Spleen (tissue), 11 donors: ENCODE data around the gene CEMIP2. TPM values are rescaled to one million over a fixed set of nuclear protein-coding genes. Genes with fewer than 3 reads are reported as not detected.

ENCODE experiments used
- DNase-seq: peaks from one replicate; pipeline ENCODE4 v3.0.0-alpha.2; 2020
- H3K27ac ChIP-seq, 8 donors: fragments of 200-600 bp; sonication (generic) in 7 of 8; 1 replicate in 4 of 8; 2 replicates in 4 of 8; pipeline versions ENCODE4 v1.5.0 to v1.8.0; 2016 to 2021; ENCODE audit warnings: inconsistent platforms in 4 of 8, mild to moderate bottlenecking in 4 of 8, moderate library complexity in 1 of 8
- H3K27me3 ChIP-seq, 7 donors: fragments of 200-600 bp; sonication (generic) in 6 of 7; replicated peaks in 1 of 7; 1 replicate in 4 of 7; 2 replicates in 3 of 7; pipeline versions ENCODE4 v1.5.0 to v1.8.0; 2016 to 2021; ENCODE audit warnings: inconsistent platforms in 3 of 7, mild to moderate bottlenecking in 1 of 7
- H3K36me3 ChIP-seq, 6 donors: fragments of 200-600 bp; sonication (generic) in 5 of 6; 1 replicate in 4 of 6; 2 replicates in 2 of 6; pipeline versions ENCODE4 v1.5.0 to v1.8.0; 2016 to 2021; ENCODE audit warnings: inconsistent platforms in 2 of 6
- H3K4me1 ChIP-seq, 6 donors: fragments of 200-600 bp; sonication (generic) in 5 of 6; 1 replicate in 3 of 6; 2 replicates in 3 of 6; pipeline versions ENCODE4 v1.5.0 to v1.8.0; 2016 to 2021; ENCODE audit warnings: inconsistent platforms in 3 of 6
- H3K4me3 ChIP-seq, 8 donors: fragments of 200-600 bp; sonication (generic) in 7 of 8; 1 replicate in 4 of 8; 2 replicates in 4 of 8; pipeline versions ENCODE4 v1.5.0 to v1.8.0; 2016 to 2021; ENCODE audit warnings: inconsistent platforms in 4 of 8, mild to moderate bottlenecking in 4 of 8, moderate library complexity in 2 of 8
- H3K9me3 ChIP-seq, 8 donors: fragments of 200-600 bp; sonication (generic) in 7 of 8; 1 replicate in 4 of 8; 2 replicates in 4 of 8; pipeline versions ENCODE4 v1.5.0 to v1.8.0; 2016 to 2021; ENCODE audit warnings: inconsistent platforms in 4 of 8
- POLR2A ChIP-seq, 3 donors: fragments of 450-650 bp; IDR thresholded peaks; one replicate each; pipeline ENCODE4 v1.5.1; 2017; ENCODE audit warnings: antibody characterized with exemption in 3 of 3, mild to moderate bottlenecking in 1 of 3
- POLR2AphosphoS5 ChIP-seq, 3 donors: sonication (generic); formaldehyde crosslinking; IDR thresholded peaks; one replicate each; pipeline ENCODE4 v1.5.1; 2017; ENCODE audit warnings: antibody characterized with exemption in 3 of 3
- WGBS, 5 donors: extraction: QIAGEN DNeasy Blood & Tissue Kit in 3 of 5; methylation state at CpG; one replicate each; pipeline versions ENCODE4 v1.1.5 to v1.1.7; 2013 to 2018; 5-methylcytosine and 5-hydroxymethylcytosine counted together
- intact Hi-C: fragments of 100-400 bp; cut with DNase I; formaldehyde crosslinking; loops from one replicate; pipeline ENCODE4 v1.15.0; 2023; ENCODE audit warnings: low total_unique reads
- polyA plus RNA-seq, 3 donors: library from polyadenylated mRNA; stranded (reverse); fragments of 200-250 nt; gene quantifications; one replicate each; pipeline ENCODE4 v1.2.1, GENCODE V29; 2013
- total RNA-seq, 7 donors: library from RNA; depleted of rRNA in 3 of 7; stranded (reverse); fragments of >200 nt in 3 of 7; fragmentation: NEBNext Ultra II Directional in 4 of 7; extraction: Animal tissue kit (Norgen Biotek cat#: 25700) in 4 of 7; gene quantifications; one replicate each; pipeline versions ENCODE4 v1.1.0 to v1.2.1, GENCODE V29; 2016 to 2021
- TF ChIP-seq, protein P1 (sequence below), 11 experiments: fragments of 200-600 bp in 7 of 11; fragments of 450-650 bp in 4 of 11; sonication (generic) in 4 of 11; IDR thresholded peaks in 8 of 11; conservative IDR thresholded peaks in 3 of 11; 1 replicate in 7 of 11; 2 replicates in 4 of 11; pipeline versions ENCODE4 v1.4.0 to v1.8.0; 2016 to 2021; ENCODE audit warnings: antibody characterized with exemption in 11 of 11, inconsistent platforms in 4 of 11, mild to moderate bottlenecking in 1 of 11
- donor health status: healthy with polysubstance abuse.
- donor health status: DM: no; HTN: no; CAD: no; lungs with moderate emphysema.
- donor health status: DM: no; HTN: no; CAD: no.
- donor health status: Bipolar disorder and iron deficiency.
- donor health status: healthy.
- donor health status: DM: no; HTN: no; CAD: no.
- donor health status: DM: yes; HTN: yes; CAD: no.

Gene CEMIP2
- total and polyA plus RNA-seq, 10 donors = 14.2 to 175 (median 86.1) TPM

DNA sequence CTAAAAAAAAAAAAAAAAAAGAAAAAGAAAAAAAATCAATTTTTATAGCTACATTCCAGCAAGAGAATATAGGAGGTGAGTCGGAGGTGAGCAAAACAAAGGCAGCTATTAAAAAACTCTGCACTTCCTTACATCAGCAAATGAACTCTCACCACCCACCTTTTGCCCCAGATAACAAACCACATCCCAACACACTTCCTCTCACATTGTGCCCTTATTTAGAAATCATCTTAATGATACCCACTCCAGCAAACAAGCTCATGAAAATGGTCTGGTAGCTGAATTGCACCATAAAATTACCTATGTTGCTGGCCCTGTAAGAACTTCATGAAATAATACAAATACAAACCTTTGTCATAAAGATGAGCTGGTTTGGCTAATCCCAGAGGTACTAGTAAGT lies 82.9 kb downstream of the CEMIP2 start:
- Histone ChIP-seq H3K36me3 (peaks cover 0 to 84% (median 33%) of the 10 kb centered on the region in 6 donors), H3K27ac (peak overlapping the region in 7 of 8 donors; percentile 3 to 69 (median 29)), H3K9me3 (no peaks in the 10 kb centered on the region), H3K27me3 (no peaks in the 10 kb centered on the region), H3K4me3 (no peak overlapping the region), H3K4me1 (peaks cover 12 to 60% (median 34%) of the 10 kb centered on the region in 6 donors)
- intact Hi-C loops = no loop called here
- TF ChIP-seq, protein P1, sequence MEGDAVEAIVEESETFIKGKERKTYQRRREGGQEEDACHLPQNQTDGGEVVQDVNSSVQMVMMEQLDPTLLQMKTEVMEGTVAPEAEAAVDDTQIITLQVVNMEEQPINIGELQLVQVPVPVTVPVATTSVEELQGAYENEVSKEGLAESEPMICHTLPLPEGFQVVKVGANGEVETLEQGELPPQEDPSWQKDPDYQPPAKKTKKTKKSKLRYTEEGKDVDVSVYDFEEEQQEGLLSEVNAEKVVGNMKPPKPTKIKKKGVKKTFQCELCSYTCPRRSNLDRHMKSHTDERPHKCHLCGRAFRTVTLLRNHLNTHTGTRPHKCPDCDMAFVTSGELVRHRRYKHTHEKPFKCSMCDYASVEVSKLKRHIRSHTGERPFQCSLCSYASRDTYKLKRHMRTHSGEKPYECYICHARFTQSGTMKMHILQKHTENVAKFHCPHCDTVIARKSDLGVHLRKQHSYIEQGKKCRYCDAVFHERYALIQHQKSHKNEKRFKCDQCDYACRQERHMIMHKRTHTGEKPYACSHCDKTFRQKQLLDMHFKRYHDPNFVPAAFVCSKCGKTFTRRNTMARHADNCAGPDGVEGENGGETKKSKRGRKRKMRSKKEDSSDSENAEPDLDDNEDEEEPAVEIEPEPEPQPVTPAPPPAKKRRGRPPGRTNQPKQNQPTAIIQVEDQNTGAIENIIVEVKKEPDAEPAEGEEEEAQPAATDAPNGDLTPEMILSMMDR (IDR thresholded peaks at IDR 0.05 in 8 of 11, conservative IDR thresholded peaks at IDR 0.05 in 3 of 11) = no peak
- TF ChIP-seq POLR2A (IDR thresholded peaks at IDR 0.05) (no peak), POLR2AphosphoS5 (IDR thresholded peaks at IDR 0.05) (no peak)
- DNase-seq = no peak
- WGBS, 5 donors = 19 to 29% (median 26%) methylated on average over 1 of the region's 1 CpG

DNA sequence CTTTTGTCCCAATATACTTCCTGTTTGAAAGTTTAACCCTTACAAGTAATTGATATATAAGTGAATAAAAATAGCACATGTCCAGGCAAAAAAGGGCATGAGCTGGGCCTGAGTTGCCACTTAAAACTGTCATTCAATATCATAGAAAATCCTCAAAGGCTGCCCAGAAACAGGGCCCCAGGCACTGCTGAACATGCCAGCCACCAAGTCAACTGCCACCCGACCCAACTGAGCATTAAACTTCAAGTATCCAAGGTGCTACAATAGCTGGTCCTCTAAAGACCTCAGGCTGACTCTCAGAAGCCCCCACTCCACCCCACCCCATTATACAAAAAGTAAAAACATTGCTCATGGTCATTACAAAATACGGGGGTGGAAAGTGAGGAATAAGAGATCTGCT lies 83.7 kb downstream of the CEMIP2 start:
- Histone ChIP-seq H3K4me1 (peaks cover 12 to 58% (median 34%) of the 10 kb centered on the region in 6 donors), H3K4me3 (no peak overlapping the region), H3K36me3 (peaks cover 0 to 76% (median 25%) of the 10 kb centered on the region in 6 donors), H3K27ac (peak overlapping the region in 5 of 8 donors; percentile 3 to 69 (median 33)), H3K9me3 (no peaks in the 10 kb centered on the region), H3K27me3 (no peaks in the 10 kb centered on the region)
- intact Hi-C loops = no loop called here
- TF ChIP-seq POLR2A (IDR thresholded peaks at IDR 0.05) (no peak), POLR2AphosphoS5 (IDR thresholded peaks at IDR 0.05) (no peak)
- 59 to 77% (median 73%) methylated on average over 2 of the region's 2 CpGs for WGBS, 5 donors
- DNase-seq = no peak

GRCh38 chr9:71683598-71684235 lies 84.6 kb downstream of the CEMIP2 start:
- no peaks in the 10 kb centered on the region for H3K27me3 ChIP-seq
- no peaks in the 10 kb centered on the region for H3K9me3 ChIP-seq
- peaks cover 0 to 68% (median 17%) of the 10 kb centered on the region in 6 donors for H3K36me3 ChIP-seq
- 60 to 81% (median 73%) methylated on average over 9 of the region's 9 CpGs for WGBS, 5 donors
- peak overlapping the region in 3 of 8 donors; percentile 29 to 69 (median 55) for H3K27ac ChIP-seq
- DNase-seq = no peak
- intact Hi-C loops = no loop called here
- no peak overlapping the region for H3K4me3 ChIP-seq
- peaks cover 12 to 65% (median 36%) of the 10 kb centered on the region in 6 donors for H3K4me1 ChIP-seq
- TF ChIP-seq, protein P1 (IDR thresholded peaks at IDR 0.05 in 8 of 11, conservative IDR thresholded peaks at IDR 0.05 in 3 of 11) = peak in 2 of 11 experiments; percentile 7 to 18
- TF ChIP-seq POLR2A (IDR thresholded peaks at IDR 0.05) = no peak

DNA sequence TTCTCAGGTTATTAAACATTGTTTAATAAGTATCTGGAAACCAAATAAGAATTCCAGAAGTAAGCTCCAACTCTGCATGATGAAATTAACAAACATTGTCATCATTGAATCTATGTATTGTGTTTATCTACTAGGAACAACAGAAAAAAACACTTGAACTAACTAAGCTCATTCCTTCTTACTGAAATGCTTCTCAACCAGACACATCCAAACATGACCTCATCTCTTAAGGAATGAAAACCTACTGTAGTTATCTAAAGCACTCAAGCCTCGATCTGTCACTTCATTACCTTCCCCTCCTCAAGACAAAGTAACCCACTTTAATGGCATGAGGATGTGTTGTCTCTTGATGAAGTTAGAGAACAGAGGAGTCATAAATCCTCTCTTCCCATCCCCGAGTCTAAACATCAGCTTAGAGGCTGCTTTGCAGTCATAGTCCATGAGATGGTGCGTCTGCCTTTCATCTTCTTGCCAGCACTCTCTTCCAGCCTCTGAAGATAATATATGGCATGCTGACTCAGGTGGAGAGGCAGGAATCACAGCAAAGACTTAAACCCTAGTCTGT lies 86.5 kb downstream of the CEMIP2 start:
- Histone ChIP-seq H3K27me3 (no peaks in the 10 kb centered on the region), H3K4me1 (peaks cover 12 to 84% (median 50%) of the 10 kb centered on the region in 6 donors), H3K9me3 (no peaks in the 10 kb centered on the region), H3K27ac (peak overlapping the region in 3 of 8 donors; percentile 3 to 50 (median 34)), H3K4me3 (no peak overlapping the region), H3K36me3 (peaks cover 0 to 48% (median 4%) of the 10 kb centered on the region in 6 donors)
- intact Hi-C loops = no loop called here
- DNase-seq = no peak
- WGBS, 5 donors = 72 to 85% (median 81%) methylated on average over 3 of the region's 3 CpGs
- TF ChIP-seq POLR2AphosphoS5 (IDR thresholded peaks at IDR 0.05) = peak in 1 of 3 donors; percentile 6
- TF ChIP-seq, protein P1 (IDR thresholded peaks at IDR 0.05 in 8 of 11, conservative IDR thresholded peaks at IDR 0.05 in 3 of 11) = no peak
